Liver (tissue), 3 donors: ENCODE measurements around the gene LRIG1.

ENCODE experiments used
- CTCF ChIP-seq: fragments of 150-350 bp; IDR thresholded peaks from 2 replicates; pipeline ENCODE4 v1.5.1; 2017; ENCODE audit warnings: improper control_type of control experiment, low read depth, low read length; ENCODE audit not compliant: missing input control
- EGR1 ChIP-seq, 2 donors: IDR thresholded peaks; 2 replicates each; pipeline ENCODE4 v1.6.1; 2016 to 2018; ENCODE audit warnings: antibody characterized with exemption in 2 of 2, low read depth in 2 of 2
- FOXA1 ChIP-seq: IDR thresholded peaks from 2 replicates; pipeline ENCODE4 v1.6.1; 2016; ENCODE audit warnings: antibody characterized with exemption
- FOXA2 ChIP-seq: IDR thresholded peaks from 2 replicates; pipeline ENCODE4 v1.6.1; 2016; ENCODE audit warnings: antibody characterized with exemption
- GABPA ChIP-seq, 2 donors: IDR thresholded peaks in 1 of 2; conservative IDR thresholded peaks in 1 of 2; 2 replicates each; pipeline ENCODE4 v1.6.1; 2016; ENCODE audit warnings: antibody characterized with exemption in 2 of 2, mild to moderate bottlenecking in 1 of 2, moderate library complexity in 1 of 2
- HNF4G ChIP-seq: IDR thresholded peaks from 2 replicates; pipeline ENCODE4 v1.6.1; 2016; ENCODE audit warnings: antibody characterized with exemption
- MAX ChIP-seq: IDR thresholded peaks from 2 replicates; pipeline ENCODE4 v1.6.1; 2016; ENCODE audit warnings: antibody characterized with exemption
- RAD21 ChIP-seq, 2 donors: IDR thresholded peaks; 2 replicates each; pipeline ENCODE4 v1.6.1; 2016; ENCODE audit warnings: antibody characterized with exemption in 2 of 2, mild to moderate bottlenecking in 2 of 2
- REST ChIP-seq: IDR thresholded peaks from 2 replicates; pipeline ENCODE4 v1.6.1; 2016; ENCODE audit warnings: antibody characterized with exemption, mild to moderate bottlenecking
- SP1 ChIP-seq: IDR thresholded peaks from 2 replicates; pipeline ENCODE4 v1.6.1; 2018; ENCODE audit warnings: antibody characterized with exemption, mild to moderate bottlenecking
- TAF1 ChIP-seq: conservative IDR thresholded peaks from 2 replicates; pipeline ENCODE4 v1.6.1; 2016; ENCODE audit warnings: antibody characterized with exemption, mild to moderate bottlenecking
- YY1 ChIP-seq: IDR thresholded peaks from 2 replicates; pipeline ENCODE4 v1.6.1; 2016; ENCODE audit warnings: antibody characterized with exemption, mild to moderate bottlenecking
- donor health status: healthy.
- donor health status: healthy.

GRCh38 chr3:66454464-66454859 lies 46.4 kb downstream of the LRIG1 start:
- TF ChIP-seq GABPA (IDR thresholded peaks at IDR 0.05 in 1 of 2, conservative IDR thresholded peaks at IDR 0.05 in 1 of 2): no peak
- no peak for TF ChIP-seq CTCF
- TF ChIP-seq MAX: no peak
- no peak for TF ChIP-seq FOXA1
- no peak for TF ChIP-seq TAF1
- TF ChIP-seq FOXA2: no peak
- TF ChIP-seq SP1: no peak
- no peak for TF ChIP-seq HNF4G
- no peak for TF ChIP-seq YY1
- no peak for TF ChIP-seq RAD21 (IDR thresholded peaks at IDR 0.05)
- TF ChIP-seq EGR1 (IDR thresholded peaks at IDR 0.05; ENCODE audit: low read depth in 2 of 2): no peak
- no peak for TF ChIP-seq REST
